ENCODE measurements around the gene VPS13A.

Gene VPS13A

GRCh38 chr9:77218612-77219011 lies 41.3 kb downstream of the VPS13A start:
- TF ChIP-seq CTCF (IDR thresholded peaks at IDR 0.05; ENCODE audit: insufficient read depth, low read length, poor library complexity, severe bottlenecking): no peak
- H3K27me3 ChIP-seq (replicated peaks; ENCODE audit: control insufficient read depth, insufficient read depth, low read length): no peaks in the 10 kb centered on the region
- DNase-seq (ENCODE audit: extremely low read depth, insufficient read length): no peak
- H3K4me3 ChIP-seq (replicated peaks; ENCODE audit: low read depth, low read length): no peak overlapping the region
- H3K36me3 ChIP-seq (ENCODE audit: control insufficient read depth, insufficient read depth, low read length): no peaks in the 10 kb centered on the region

GRCh38 chr9:77221431-77221830 lies 44.1 kb downstream of the VPS13A start:
- H3K4me3 ChIP-seq (replicated peaks; ENCODE audit: low read depth, low read length): no peak overlapping the region
- no peaks in the 10 kb centered on the region for H3K36me3 ChIP-seq (ENCODE audit: control insufficient read depth, insufficient read depth, low read length)
- DNase-seq (ENCODE audit: extremely low read depth, insufficient read length): no peak
- no peak for TF ChIP-seq CTCF (IDR thresholded peaks at IDR 0.05; ENCODE audit: insufficient read depth, low read length, poor library complexity, severe bottlenecking)
- no peaks in the 10 kb centered on the region for H3K27me3 ChIP-seq (replicated peaks; ENCODE audit: control insufficient read depth, insufficient read depth, low read length)

GRCh38 chr9:77224746-77225312 lies 47.5 kb downstream of the VPS13A start:
- Histone ChIP-seq H3K36me3 (ENCODE audit: control insufficient read depth, insufficient read depth, low read length) (peaks cover 1% of the 10 kb centered on the region), H3K27me3 (replicated peaks; ENCODE audit: control insufficient read depth, insufficient read depth, low read length) (no peaks in the 10 kb centered on the region), H3K4me3 (replicated peaks; ENCODE audit: low read depth, low read length) (no peak overlapping the region)
- DNase-seq (ENCODE audit: extremely low read depth, insufficient read length): no peak
- no peak for TF ChIP-seq CTCF (IDR thresholded peaks at IDR 0.05; ENCODE audit: insufficient read depth, low read length, poor library complexity, severe bottlenecking)

GRCh38 chr9:77236693-77237092 lies 59.4 kb downstream of the VPS13A start:
- no peak overlapping the region for H3K4me3 ChIP-seq (replicated peaks; ENCODE audit: low read depth, low read length)
- no peak for DNase-seq (ENCODE audit: extremely low read depth, insufficient read length)
- H3K27me3 ChIP-seq (replicated peaks; ENCODE audit: control insufficient read depth, insufficient read depth, low read length): no peaks in the 10 kb centered on the region
- no peaks in the 10 kb centered on the region; the same call in 1 of the 2 replicates for H3K36me3 ChIP-seq (ENCODE audit: control insufficient read depth, insufficient read depth, low read length)
- no peak for TF ChIP-seq CTCF (IDR thresholded peaks at IDR 0.05; ENCODE audit: insufficient read depth, low read length, poor library complexity, severe bottlenecking)

- TF ChIP-seq CTCF (IDR thresholded peaks at IDR 0.05; ENCODE audit: insufficient read depth, low read length, poor library complexity, severe bottlenecking): no peak
- Histone ChIP-seq H3K27me3 (replicated peaks; ENCODE audit: control insufficient read depth, insufficient read depth, low read length) (no peaks in the 10 kb centered on the region), H3K36me3 (ENCODE audit: control insufficient read depth, insufficient read depth, low read length) (no peaks in the 10 kb centered on the region; the same call in 1 of the 2 replicates), H3K4me3 (replicated peaks; ENCODE audit: low read depth, low read length) (no peak overlapping the region)
- DNase-seq (ENCODE audit: extremely low read depth, insufficient read length): no peak
Measured at GRCh38 chr9:77237896-77238295, 60.6 kb downstream of the VPS13A start.

- H3K4me3 ChIP-seq (replicated peaks; ENCODE audit: low read depth, low read length): no peak overlapping the region
- no peaks in the 10 kb centered on the region; the same call in 1 of the 2 replicates for H3K36me3 ChIP-seq (ENCODE audit: control insufficient read depth, insufficient read depth, low read length)
- TF ChIP-seq CTCF (IDR thresholded peaks at IDR 0.05; ENCODE audit: insufficient read depth, low read length, poor library complexity, severe bottlenecking): no peak
- H3K27me3 ChIP-seq (replicated peaks; ENCODE audit: control insufficient read depth, insufficient read depth, low read length): no peaks in the 10 kb centered on the region
- DNase-seq (ENCODE audit: extremely low read depth, insufficient read length): no peak
Measured at GRCh38 chr9:77251050-77251449, 73.7 kb downstream of the VPS13A start.
